ENCODE measurements around the gene UGGT1.
"Not testable (repeated sequence)": the region's sequence is repeated elsewhere in the genome, so short reads cannot be mapped to it uniquely, and the experiment has no call there.

The UGGT1 gene

GRCh38 chr2:128115921-128116623, 25.1 kb downstream of the UGGT1 start:
- DNase-seq: no peak

GRCh38 chr2:128134573-128134972, 43.6 kb downstream of the UGGT1 start:
- no peak for DNase-seq

GRCh38 chr2:128137094-128137616, 46.2 kb downstream of the UGGT1 start:
- DNase-seq: no peak

GRCh38 chr2:128139624-128140023, 48.6 kb downstream of the UGGT1 start:
- DNase-seq: no peak

- no peak for DNase-seq
These were observed 54.7 kb downstream of the UGGT1 start for GRCh38 chr2:128145651-128146050.

GRCh38 chr2:128153786-128154185, 62.8 kb downstream of the UGGT1 start:
- no peak for DNase-seq

GRCh38 chr2:128154225-128154624, 63.2 kb downstream of the UGGT1 start:
- DNase-seq: no peak

- DNase-seq: no peak
These were observed 65.0 kb downstream of the UGGT1 start for GRCh38 chr2:128155970-128156369.

GRCh38 chr2:128156812-128157211, 65.8 kb downstream of the UGGT1 start:
- no peak for DNase-seq

- no peak for DNase-seq
These were observed 66.6 kb downstream of the UGGT1 start for GRCh38 chr2:128157644-128158043.

- DNase-seq: no peak
These were observed 67.2 kb downstream of the UGGT1 start for GRCh38 chr2:128158176-128158575.

GRCh38 chr2:128159437-128159836, 68.4 kb downstream of the UGGT1 start:
- DNase-seq: no peak

GRCh38 chr2:128160616-128161275, 69.7 kb downstream of the UGGT1 start:
- no peak for DNase-seq

GRCh38 chr2:128162266-128162665, 71.3 kb downstream of the UGGT1 start:
- no peak for DNase-seq

GRCh38 chr2:128164311-128164710, 73.3 kb downstream of the UGGT1 start:
- no peak for DNase-seq

- no peak for DNase-seq
These were observed 75.8 kb downstream of the UGGT1 start for GRCh38 chr2:128166746-128167353.

- DNase-seq: no peak
These were observed 78.1 kb downstream of the UGGT1 start for GRCh38 chr2:128169094-128169493.

GRCh38 chr2:128169497-128169896, 78.5 kb downstream of the UGGT1 start:
- DNase-seq: no peak

GRCh38 chr2:128169933-128170709, 79.1 kb downstream of the UGGT1 start:
- DNase-seq: no peak

- DNase-seq: no peak
These were observed 79.8 kb downstream of the UGGT1 start for GRCh38 chr2:128170776-128171175.

GRCh38 chr2:128172191-128172590, 81.2 kb downstream of the UGGT1 start:
- DNase-seq: no peak

- DNase-seq: not testable (repeated sequence)
These were observed 83.1 kb downstream of the UGGT1 start for GRCh38 chr2:128174067-128174466.

GRCh38 chr2:128177315-128177714, 86.3 kb downstream of the UGGT1 start:
- no peak for DNase-seq

Data from stimulated activated CD4-positive, alpha-beta T cell treated with anti-CD3 and anti-CD28 coated beads, Interleukin-4, amount 100 ng/mL, for 1 hour (primary cell).